Measurements from ENCODE around the gene DENND1A.

- TF ChIP-seq CTCF (conservative IDR thresholded peaks at IDR 0.05; ENCODE audit: low read depth in 2 of 2) (no peak), EZH2 (IDR thresholded peaks at IDR 0.05; ENCODE audit: low read depth, unreplicated experiment) (no peak), POLR2AphosphoS5 (IDR thresholded peaks at IDR 0.05; ENCODE audit: low read depth) (no peak), JUNB (IDR thresholded peaks at IDR 0.05; ENCODE audit: unreplicated experiment) (no peak), NANOG (IDR thresholded peaks at IDR 0.05; ENCODE audit: borderline replicate concordance) (no peak)
- TF ChIP-seq, protein P1, sequence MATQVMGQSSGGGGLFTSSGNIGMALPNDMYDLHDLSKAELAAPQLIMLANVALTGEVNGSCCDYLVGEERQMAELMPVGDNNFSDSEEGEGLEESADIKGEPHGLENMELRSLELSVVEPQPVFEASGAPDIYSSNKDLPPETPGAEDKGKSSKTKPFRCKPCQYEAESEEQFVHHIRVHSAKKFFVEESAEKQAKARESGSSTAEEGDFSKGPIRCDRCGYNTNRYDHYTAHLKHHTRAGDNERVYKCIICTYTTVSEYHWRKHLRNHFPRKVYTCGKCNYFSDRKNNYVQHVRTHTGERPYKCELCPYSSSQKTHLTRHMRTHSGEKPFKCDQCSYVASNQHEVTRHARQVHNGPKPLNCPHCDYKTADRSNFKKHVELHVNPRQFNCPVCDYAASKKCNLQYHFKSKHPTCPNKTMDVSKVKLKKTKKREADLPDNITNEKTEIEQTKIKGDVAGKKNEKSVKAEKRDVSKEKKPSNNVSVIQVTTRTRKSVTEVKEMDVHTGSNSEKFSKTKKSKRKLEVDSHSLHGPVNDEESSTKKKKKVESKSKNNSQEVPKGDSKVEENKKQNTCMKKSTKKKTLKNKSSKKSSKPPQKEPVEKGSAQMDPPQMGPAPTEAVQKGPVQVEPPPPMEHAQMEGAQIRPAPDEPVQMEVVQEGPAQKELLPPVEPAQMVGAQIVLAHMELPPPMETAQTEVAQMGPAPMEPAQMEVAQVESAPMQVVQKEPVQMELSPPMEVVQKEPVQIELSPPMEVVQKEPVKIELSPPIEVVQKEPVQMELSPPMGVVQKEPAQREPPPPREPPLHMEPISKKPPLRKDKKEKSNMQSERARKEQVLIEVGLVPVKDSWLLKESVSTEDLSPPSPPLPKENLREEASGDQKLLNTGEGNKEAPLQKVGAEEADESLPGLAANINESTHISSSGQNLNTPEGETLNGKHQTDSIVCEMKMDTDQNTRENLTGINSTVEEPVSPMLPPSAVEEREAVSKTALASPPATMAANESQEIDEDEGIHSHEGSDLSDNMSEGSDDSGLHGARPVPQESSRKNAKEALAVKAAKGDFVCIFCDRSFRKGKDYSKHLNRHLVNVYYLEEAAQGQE (IDR thresholded peaks at IDR 0.05; ENCODE audit: unreplicated experiment): no peak
Measured at GRCh38 chr9:123550012-123550411, 379.9 kb downstream of the DENND1A start.
